ENCODE measurements around the gene SCAANT1.

Gene SCAANT1

DNA sequence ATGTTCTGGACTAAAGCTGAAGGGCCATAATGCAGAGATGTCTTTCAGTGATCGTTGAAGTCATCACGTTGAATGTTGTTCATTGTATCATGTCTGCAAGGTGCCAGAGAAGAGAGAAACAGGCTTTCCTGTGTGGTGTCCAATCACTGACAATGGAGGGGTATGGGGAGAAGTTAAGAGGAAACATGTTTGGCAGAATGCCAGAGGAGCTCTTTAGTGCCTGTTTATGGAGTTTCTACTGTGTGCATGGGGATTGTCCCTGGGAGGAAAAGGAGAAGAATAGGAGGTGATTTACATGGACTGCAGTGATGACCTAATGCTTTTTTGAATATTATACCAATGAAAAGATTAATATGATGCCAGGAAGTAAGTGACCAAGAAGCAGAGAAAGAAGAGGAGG is 11.7 kb downstream of the SCAANT1 start:
- Histone ChIP-seq H3K27ac (ENCODE audit: low read length) (no peak overlapping the region), H3K9me3 (ENCODE audit: insufficient read depth, low read length) (no peaks in the 10 kb centered on the region), H4K20me1 (ENCODE audit: insufficient read depth, low read length) (peaks cover 35% of the 10 kb centered on the region; the same call in 1 of the 2 replicates), H3K79me2 (ENCODE audit: low read length) (peaks cover 33% of the 10 kb centered on the region), H3K9ac (ENCODE audit: low read length) (no peak overlapping the region), H3K4me1 (ENCODE audit: low read length) (peaks cover 11% of the 10 kb centered on the region), H3K36me3 (replicated peaks; ENCODE audit: low read depth, low read length) (peaks cover 38% of the 10 kb centered on the region), H2AFZ (ENCODE audit: low read depth, low read length) (no peak overlapping the region), H3K27me3 (ENCODE audit: low read depth, low read length) (no peaks in the 10 kb centered on the region), H3K4me2 (ENCODE audit: low read length) (no peak overlapping the region), H3K4me3 (ENCODE audit: low read length) (no peak overlapping the region)
- TF ChIP-seq, protein P1, sequence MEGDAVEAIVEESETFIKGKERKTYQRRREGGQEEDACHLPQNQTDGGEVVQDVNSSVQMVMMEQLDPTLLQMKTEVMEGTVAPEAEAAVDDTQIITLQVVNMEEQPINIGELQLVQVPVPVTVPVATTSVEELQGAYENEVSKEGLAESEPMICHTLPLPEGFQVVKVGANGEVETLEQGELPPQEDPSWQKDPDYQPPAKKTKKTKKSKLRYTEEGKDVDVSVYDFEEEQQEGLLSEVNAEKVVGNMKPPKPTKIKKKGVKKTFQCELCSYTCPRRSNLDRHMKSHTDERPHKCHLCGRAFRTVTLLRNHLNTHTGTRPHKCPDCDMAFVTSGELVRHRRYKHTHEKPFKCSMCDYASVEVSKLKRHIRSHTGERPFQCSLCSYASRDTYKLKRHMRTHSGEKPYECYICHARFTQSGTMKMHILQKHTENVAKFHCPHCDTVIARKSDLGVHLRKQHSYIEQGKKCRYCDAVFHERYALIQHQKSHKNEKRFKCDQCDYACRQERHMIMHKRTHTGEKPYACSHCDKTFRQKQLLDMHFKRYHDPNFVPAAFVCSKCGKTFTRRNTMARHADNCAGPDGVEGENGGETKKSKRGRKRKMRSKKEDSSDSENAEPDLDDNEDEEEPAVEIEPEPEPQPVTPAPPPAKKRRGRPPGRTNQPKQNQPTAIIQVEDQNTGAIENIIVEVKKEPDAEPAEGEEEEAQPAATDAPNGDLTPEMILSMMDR (IDR thresholded peaks at IDR 0.05; ENCODE audit: low read depth, low read length) = no peak
- no peak for TF ChIP-seq EZH2phosphoT487 (IDR thresholded peaks at IDR 0.05; ENCODE audit: low read depth)

DNA sequence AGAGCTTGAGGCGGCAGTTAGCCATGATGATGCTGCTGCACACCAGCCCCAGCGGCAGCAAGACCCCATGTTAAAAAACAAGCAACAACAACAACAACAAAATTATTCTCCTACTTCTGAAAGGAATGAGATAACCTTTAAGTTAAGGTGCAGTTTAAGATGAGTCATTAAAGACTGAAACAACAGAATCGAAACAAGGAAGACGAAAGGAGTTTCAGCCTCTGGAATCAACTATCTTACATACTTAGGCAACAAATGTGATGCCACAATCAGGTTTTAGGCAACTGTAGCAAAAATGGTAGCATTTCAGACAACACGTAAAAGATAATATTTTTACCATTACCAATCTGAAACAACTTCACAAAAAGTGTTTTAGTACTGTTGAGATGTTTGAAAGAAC is 12.2 kb downstream of the SCAANT1 start:
- no peak overlapping the region for H3K4me2 ChIP-seq (ENCODE audit: low read length)
- peaks cover 39% of the 10 kb centered on the region; the same call in 1 of the 2 replicates for H4K20me1 ChIP-seq (ENCODE audit: insufficient read depth, low read length)
- no peak overlapping the region for H3K27ac ChIP-seq (ENCODE audit: low read length)
- no peak overlapping the region for H3K4me3 ChIP-seq (ENCODE audit: low read length)
- TF ChIP-seq EZH2phosphoT487 (IDR thresholded peaks at IDR 0.05; ENCODE audit: low read depth) = no peak
- TF ChIP-seq, protein P1 (IDR thresholded peaks at IDR 0.05; ENCODE audit: low read depth, low read length) = no peak
- peaks cover 38% of the 10 kb centered on the region for H3K79me2 ChIP-seq (ENCODE audit: low read length)
- peaks cover 38% of the 10 kb centered on the region for H3K36me3 ChIP-seq (replicated peaks; ENCODE audit: low read depth, low read length)
- H2AFZ ChIP-seq (ENCODE audit: low read depth, low read length) = no peak overlapping the region
- H3K9ac ChIP-seq (ENCODE audit: low read length) = no peak overlapping the region
- no peaks in the 10 kb centered on the region for H3K27me3 ChIP-seq (ENCODE audit: low read depth, low read length)
- peaks cover 11% of the 10 kb centered on the region for H3K4me1 ChIP-seq (ENCODE audit: low read length)
- H3K9me3 ChIP-seq (ENCODE audit: insufficient read depth, low read length) = no peaks in the 10 kb centered on the region

DNA sequence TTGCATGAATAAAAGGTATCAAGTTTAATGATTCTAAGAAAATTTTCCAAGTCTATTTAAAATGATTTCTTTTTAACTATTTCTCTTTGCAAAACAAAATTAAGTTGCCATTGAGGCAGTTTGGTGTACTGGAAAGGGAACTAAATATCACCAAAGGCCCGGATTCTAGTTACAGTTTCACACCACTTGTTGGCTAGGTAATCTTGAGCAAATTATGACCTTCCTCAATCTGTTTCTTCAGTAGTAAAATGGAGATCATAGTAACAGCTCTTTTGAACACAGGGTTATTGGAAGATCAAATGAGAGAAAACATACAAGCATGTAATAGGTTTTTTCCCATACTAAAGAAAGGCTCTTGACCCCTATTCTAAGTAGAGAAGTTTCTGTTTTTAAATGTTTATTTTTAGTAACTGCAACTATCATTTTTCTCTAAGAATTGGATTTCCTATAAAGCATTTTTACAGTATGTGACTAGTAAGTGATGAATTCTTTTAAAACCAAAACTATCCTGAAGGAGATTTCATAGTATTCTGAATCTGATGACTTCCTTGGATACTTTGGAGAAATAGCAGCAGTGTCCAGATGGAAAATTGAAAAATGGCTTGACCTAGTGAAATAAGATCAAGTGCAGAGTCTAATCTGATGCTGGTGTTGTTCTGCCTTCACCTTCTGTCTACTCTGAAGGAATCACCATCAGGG is 15.7 kb downstream of the SCAANT1 start:
- H2AFZ ChIP-seq (ENCODE audit: low read depth, low read length) = no peak overlapping the region
- no peaks in the 10 kb centered on the region for H3K27me3 ChIP-seq (ENCODE audit: low read depth, low read length)
- H3K36me3 ChIP-seq (replicated peaks; ENCODE audit: low read depth, low read length) = peaks cover 30% of the 10 kb centered on the region
- no peaks in the 10 kb centered on the region for H3K9me3 ChIP-seq (ENCODE audit: insufficient read depth, low read length)
- TF ChIP-seq, protein P1 (IDR thresholded peaks at IDR 0.05; ENCODE audit: low read depth, low read length) = no peak
- TF ChIP-seq EZH2phosphoT487 (IDR thresholded peaks at IDR 0.05; ENCODE audit: low read depth) = no peak
- H4K20me1 ChIP-seq (ENCODE audit: insufficient read depth, low read length) = peaks cover 52% of the 10 kb centered on the region
- peaks cover 55% of the 10 kb centered on the region for H3K79me2 ChIP-seq (ENCODE audit: low read length)
- H3K4me3 ChIP-seq (ENCODE audit: low read length) = no peak overlapping the region
- H3K4me2 ChIP-seq (ENCODE audit: low read length) = no peak overlapping the region
- H3K9ac ChIP-seq (ENCODE audit: low read length) = no peak overlapping the region
- no peak overlapping the region for H3K27ac ChIP-seq (ENCODE audit: low read length)
- H3K4me1 ChIP-seq (ENCODE audit: low read length) = peaks cover 11% of the 10 kb centered on the region

DNA sequence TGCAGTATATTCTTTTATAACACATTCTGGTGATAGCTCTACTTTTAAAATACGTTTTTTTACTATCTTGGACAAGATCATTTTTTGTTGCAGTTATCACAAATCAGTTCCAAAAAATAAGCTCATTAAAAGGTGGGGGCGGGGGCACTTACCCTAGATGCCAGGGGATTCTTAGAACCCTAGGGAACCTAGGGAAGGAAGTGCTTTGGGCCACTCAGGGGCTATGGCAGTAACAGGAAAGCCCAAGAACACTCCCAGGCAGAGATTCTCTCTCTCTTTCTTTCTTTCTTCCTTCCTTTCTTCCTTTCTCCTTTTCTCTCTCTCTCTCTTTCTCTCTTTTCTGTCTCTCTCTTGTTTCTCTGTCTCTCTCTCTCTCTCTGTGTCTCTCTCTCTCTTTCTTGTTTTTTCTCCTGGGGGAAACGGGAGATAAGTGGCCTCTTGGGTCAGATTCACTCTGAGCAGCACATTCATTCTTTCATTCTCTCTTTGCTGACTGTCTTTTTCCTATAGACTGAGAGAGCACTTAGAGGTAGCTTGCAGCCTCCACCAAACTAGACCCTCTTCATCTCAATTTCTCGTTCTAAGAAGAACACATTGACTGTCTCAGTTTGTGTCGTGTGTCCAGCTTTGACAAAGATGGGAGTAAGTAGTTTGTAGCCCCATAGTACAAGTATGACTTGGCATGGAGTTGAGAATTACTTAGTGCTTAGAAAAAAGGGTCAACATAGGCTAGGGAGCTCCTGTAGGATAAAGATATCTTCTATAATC is 16.6 kb downstream of the SCAANT1 start:
- no peaks in the 10 kb centered on the region for H3K27me3 ChIP-seq (ENCODE audit: low read depth, low read length)
- H3K9ac ChIP-seq (ENCODE audit: low read length) = no peak overlapping the region
- no peaks in the 10 kb centered on the region for H3K9me3 ChIP-seq (ENCODE audit: insufficient read depth, low read length)
- TF ChIP-seq, protein P1 (IDR thresholded peaks at IDR 0.05; ENCODE audit: low read depth, low read length) = no peak
- no peak overlapping the region for H3K4me3 ChIP-seq (ENCODE audit: low read length)
- peaks cover 50% of the 10 kb centered on the region for H4K20me1 ChIP-seq (ENCODE audit: insufficient read depth, low read length)
- no peak overlapping the region for H3K27ac ChIP-seq (ENCODE audit: low read length)
- peaks cover 51% of the 10 kb centered on the region for H3K79me2 ChIP-seq (ENCODE audit: low read length)
- no peak overlapping the region for H2AFZ ChIP-seq (ENCODE audit: low read depth, low read length)
- H3K36me3 ChIP-seq (replicated peaks; ENCODE audit: low read depth, low read length) = peaks cover 22% of the 10 kb centered on the region
- H3K4me2 ChIP-seq (ENCODE audit: low read length) = no peak overlapping the region
- H3K4me1 ChIP-seq (ENCODE audit: low read length) = peaks cover 11% of the 10 kb centered on the region
